ENCODE results near the gene UNC119.

UNC119 gene

GRCh38 chr17:28519236-28519635, 33.2 kb downstream of the UNC119 start:
- DNase-seq, result no peak

- no peak for DNase-seq
Observed at GRCh38 chr17:28518578-28518977, 33.8 kb downstream of the UNC119 start.

GRCh38 chr17:28518132-28518531, 34.3 kb downstream of the UNC119 start:
- DNase-seq, result no peak

- DNase-seq, result no peak
Observed at GRCh38 chr17:28515518-28515917, 36.9 kb downstream of the UNC119 start.

- DNase-seq, result no peak
Observed at GRCh38 chr17:28514561-28515002, 37.8 kb downstream of the UNC119 start.

GRCh38 chr17:28513476-28513875, 38.9 kb downstream of the UNC119 start:
- no peak for DNase-seq

- no peak for DNase-seq
Observed at GRCh38 chr17:28511858-28512461, 40.5 kb downstream of the UNC119 start.

GRCh38 chr17:28509789-28510188, 42.6 kb downstream of the UNC119 start:
- no peak for DNase-seq

GRCh38 chr17:28508211-28508724, 44.2 kb downstream of the UNC119 start:
- no peak for DNase-seq

GRCh38 chr17:28507567-28508203, 44.7 kb downstream of the UNC119 start:
- DNase-seq, result no peak

- no peak for DNase-seq
Observed at GRCh38 chr17:28506763-28507487, 45.5 kb downstream of the UNC119 start.

GRCh38 chr17:28505986-28506665, 46.3 kb downstream of the UNC119 start, which contains the start of gene FOXN1:
Gene FOXN1, plus strand, starts transcription at chr17:28506348. Its CDS starts 17,622 bp downstream, at chr17:28523970.
- no peak for DNase-seq

- no peak for DNase-seq
Observed at GRCh38 chr17:28503420-28503819, 49.0 kb downstream of the UNC119 start.

- no peak for DNase-seq
Observed at GRCh38 chr17:28501421-28502284, 50.8 kb downstream of the UNC119 start.

- no peak for DNase-seq
Observed at GRCh38 chr17:28500712-28501379, 51.6 kb downstream of the UNC119 start.

GRCh38 chr17:28499684-28500357, 52.6 kb downstream of the UNC119 start:
- DNase-seq, result no peak

GRCh38 chr17:28499364-28499664, 53.1 kb downstream of the UNC119 start:
- DNase-seq, result no peak

- no peak for DNase-seq
Observed at GRCh38 chr17:28498652-28499363, 53.6 kb downstream of the UNC119 start.

- peak; percentile 88 for DNase-seq
Observed at GRCh38 chr17:28497931-28498330, 54.5 kb downstream of the UNC119 start.
